B cell (primary cell): ENCODE results near the gene TATDN3.

Experiments
- CTCF ChIP-seq: fragments of 200-600 bp; IDR thresholded peaks from one replicate; pipeline ENCODE4 v1.8.0; 2022; ENCODE audit warnings: antibody characterized with exemption, mild to moderate bottlenecking
- EZH2 ChIP-seq: IDR thresholded peaks from 2 replicates; pipeline ENCODE4 v1.6.1; 2012; ENCODE audit warnings: borderline replicate concordance, low read depth, mild to moderate bottlenecking, moderate library complexity, low read length; ENCODE audit not compliant: insufficient read depth, poor library complexity, severe bottlenecking

DNA sequence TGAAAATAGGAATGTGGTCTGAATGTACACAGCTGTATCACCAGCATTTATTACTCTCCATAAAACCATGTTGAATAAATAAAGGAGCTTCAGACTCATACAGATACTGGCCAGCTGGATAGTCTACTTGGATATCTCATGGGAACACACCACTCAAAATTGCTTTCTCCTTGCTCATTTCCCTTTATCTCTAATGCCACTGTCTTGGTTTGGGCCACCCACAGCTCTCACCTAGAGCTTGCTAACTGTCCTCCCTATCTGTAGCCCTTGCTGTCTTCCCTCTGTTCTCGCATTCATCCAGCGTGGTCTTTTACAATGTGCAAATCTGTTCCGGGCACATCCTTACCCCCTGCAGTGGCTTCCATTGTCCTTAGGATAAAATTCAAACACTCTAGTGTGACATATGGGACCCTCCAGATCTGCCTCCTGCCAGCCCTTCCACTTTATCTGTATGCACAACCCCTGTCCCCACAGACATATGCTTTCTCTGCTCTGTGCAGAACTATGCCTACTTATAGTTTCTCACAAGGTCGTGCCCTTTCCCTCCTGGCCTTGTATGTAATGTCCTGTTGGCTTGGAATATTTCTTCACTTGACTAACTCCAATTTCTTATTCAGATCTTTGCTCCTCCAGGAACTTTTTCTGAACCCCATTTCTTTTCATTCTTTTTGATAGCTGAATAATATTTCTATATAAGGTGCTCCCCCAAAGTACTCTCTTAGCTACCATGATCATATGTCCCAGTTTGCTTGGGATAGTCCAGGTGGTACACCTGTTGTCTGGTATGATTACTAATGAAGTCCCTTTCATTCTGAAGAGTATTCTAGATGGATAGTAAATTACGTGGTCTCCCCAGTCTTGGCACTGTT, 69.3 kb downstream of the TATDN3 start:
- no peak for TF ChIP-seq CTCF
- TF ChIP-seq EZH2: no peak
